Subcutaneous abdominal adipose tissue (tissue), 5 donors: ENCODE data around the gene NOP14.
"Not testable (repeated sequence)": the region's sequence is repeated elsewhere in the genome, so short reads cannot be mapped to it uniquely, and the experiment has no call there.

ENCODE experiments used
- H3K27ac ChIP-seq: one replicate; pipeline ENCODE4 v1.7.0; 2013; ENCODE audit warnings: low read depth, mild to moderate bottlenecking, inconsistent platforms, low read length, moderate library complexity
- H3K27me3 ChIP-seq, 5 donors: one replicate each; pipeline ENCODE4 v1.7.0; 2013; ENCODE audit warnings: low read length in 5 of 5, inconsistent platforms in 1 of 5; ENCODE audit not compliant: control insufficient read depth in 5 of 5, insufficient read depth in 4 of 5
- H3K36me3 ChIP-seq, 5 donors: one replicate each; pipeline ENCODE4 v1.7.0; 2013; ENCODE audit warnings: low read length in 5 of 5; ENCODE audit not compliant: control insufficient read depth in 5 of 5, insufficient read depth in 5 of 5
- H3K4me1 ChIP-seq, 5 donors: one replicate each; pipeline ENCODE4 v1.7.0; 2013; ENCODE audit warnings: low read length in 5 of 5, mild to moderate bottlenecking in 3 of 5, moderate library complexity in 1 of 5; ENCODE audit not compliant: control insufficient read depth in 5 of 5, insufficient read depth in 5 of 5
- H3K4me3 ChIP-seq, 5 donors: one replicate each; pipeline ENCODE4 v1.7.0; 2013; ENCODE audit warnings: low read length in 5 of 5, low read depth in 1 of 5
- H3K9ac ChIP-seq, 5 donors: one replicate each; pipeline ENCODE4 v1.7.0; 2013; ENCODE audit warnings: low read length in 5 of 5, mild to moderate bottlenecking in 4 of 5, moderate library complexity in 3 of 5
- H3K9me3 ChIP-seq, 5 donors: one replicate each; pipeline ENCODE4 v1.7.0; 2013; ENCODE audit warnings: low read length in 5 of 5; ENCODE audit not compliant: control insufficient read depth in 5 of 5
- donor health status: healthy.
- donor health status: healthy.
- donor health status: healthy.
- donor health status: healthy.
- donor health status: healthy.

NOP14 gene

DNA sequence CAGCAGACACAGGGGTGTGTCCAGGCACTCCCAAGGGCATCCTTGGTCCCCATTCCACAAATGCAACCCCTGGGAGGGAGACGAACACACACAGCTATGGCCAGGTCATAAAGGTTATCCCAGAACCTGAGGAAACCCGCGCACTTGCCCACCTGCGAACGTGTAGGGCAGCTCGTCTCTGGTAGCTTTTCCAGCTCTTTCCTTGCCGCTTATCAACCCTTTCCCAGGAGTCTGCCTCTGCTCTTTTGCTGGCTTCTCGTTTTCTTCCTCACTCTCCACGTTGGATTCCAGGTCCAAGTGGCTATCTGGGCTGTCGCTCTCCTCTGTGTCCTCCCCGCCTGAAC lies 13.5 kb downstream of the NOP14 start:
- Histone ChIP-seq H3K27me3 (no peaks in the 10 kb centered on the region), H3K4me3 (no peak overlapping the region), H3K9ac (no peak overlapping the region), H3K36me3 (peaks cover 13 to 99% (median 86%) of the 10 kb centered on the region in 5 donors), H3K27ac (no peak overlapping the region), H3K4me1 (peaks cover 0 to 5% (median 0%) of the 10 kb centered on the region in 5 donors), H3K9me3 (no peaks in the 10 kb centered on the region)

DNA sequence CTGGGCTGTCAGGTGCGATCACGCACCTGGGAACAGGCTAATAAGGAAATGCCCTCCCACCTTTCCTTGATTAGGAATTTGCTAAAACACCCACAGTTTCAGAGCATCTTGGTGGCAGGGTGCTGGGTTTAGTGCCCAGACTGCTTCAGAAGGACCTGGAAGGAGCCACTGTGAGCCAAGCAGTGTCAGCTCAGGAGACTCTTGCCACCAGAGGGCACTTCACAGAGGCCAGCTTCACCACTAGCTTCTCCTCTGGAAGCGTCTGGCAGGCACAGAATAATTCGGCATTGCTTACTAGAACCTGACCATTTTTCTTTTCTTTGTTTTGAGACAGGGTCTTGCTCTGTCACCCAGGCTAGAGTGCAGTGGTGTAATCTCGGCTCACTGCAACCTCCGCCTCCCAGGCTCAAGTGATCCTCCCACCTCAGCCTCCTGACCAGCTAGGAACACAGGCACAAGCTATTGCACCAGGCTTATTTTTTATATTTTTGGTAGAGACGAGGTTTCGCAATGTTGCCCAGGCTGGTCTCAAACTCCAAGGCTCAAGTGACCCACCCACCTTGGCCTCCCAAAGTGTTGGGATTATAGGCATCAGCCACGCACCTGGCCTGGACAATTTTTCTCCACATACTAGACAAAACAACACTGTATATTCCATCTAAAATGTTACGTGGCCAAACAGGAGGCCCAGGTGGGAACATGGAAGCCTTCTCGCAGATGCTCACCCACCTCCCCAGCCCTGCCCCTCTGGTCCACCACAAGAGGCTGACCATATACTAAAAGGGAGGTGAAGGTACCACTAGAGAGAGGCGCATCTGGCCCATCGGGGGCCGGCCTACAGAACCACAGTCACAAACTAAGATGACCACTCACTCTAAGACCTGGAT lies 14.1 kb downstream of the NOP14 start:
- Histone ChIP-seq H3K27me3 (no peaks in the 10 kb centered on the region), H3K9ac (no peak overlapping the region), H3K27ac (no peak overlapping the region), H3K4me3 (no peak overlapping the region), H3K4me1 (peaks cover 0 to 5% (median 0%) of the 10 kb centered on the region in 5 donors), H3K9me3 (no peaks in the 10 kb centered on the region), H3K36me3 (peaks cover 12 to 98% (median 87%) of the 10 kb centered on the region in 5 donors)

DNA sequence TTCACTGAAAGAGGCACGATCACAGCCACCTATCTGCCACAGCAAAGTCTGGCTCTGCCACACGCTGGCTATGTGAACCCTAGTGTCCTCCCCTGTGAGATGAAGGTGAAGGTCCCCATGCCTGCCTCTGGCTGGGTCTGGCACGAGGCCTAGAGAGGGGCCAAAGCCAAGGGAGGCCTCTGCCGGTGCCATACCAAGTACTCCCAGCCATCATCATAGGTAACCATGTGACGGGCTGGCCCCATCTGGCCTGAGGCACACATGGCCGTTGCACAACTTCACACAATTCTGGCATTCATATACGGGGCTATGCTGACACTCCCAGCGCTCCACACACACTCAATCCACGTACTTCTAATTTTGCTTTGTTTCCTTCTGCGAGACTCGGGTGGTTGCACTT lies 15.3 kb downstream of the NOP14 start:
- H3K36me3 ChIP-seq, result peaks cover 8 to 98% (median 87%) of the 10 kb centered on the region in 5 donors
- peaks cover 0 to 3% (median 0%) of the 10 kb centered on the region in 5 donors for H3K4me1 ChIP-seq
- no peaks in the 10 kb centered on the region for H3K27me3 ChIP-seq
- H3K9me3 ChIP-seq, result no peaks in the 10 kb centered on the region
- no peak overlapping the region for H3K27ac ChIP-seq
- no peak overlapping the region for H3K4me3 ChIP-seq
- no peak overlapping the region for H3K9ac ChIP-seq

DNA sequence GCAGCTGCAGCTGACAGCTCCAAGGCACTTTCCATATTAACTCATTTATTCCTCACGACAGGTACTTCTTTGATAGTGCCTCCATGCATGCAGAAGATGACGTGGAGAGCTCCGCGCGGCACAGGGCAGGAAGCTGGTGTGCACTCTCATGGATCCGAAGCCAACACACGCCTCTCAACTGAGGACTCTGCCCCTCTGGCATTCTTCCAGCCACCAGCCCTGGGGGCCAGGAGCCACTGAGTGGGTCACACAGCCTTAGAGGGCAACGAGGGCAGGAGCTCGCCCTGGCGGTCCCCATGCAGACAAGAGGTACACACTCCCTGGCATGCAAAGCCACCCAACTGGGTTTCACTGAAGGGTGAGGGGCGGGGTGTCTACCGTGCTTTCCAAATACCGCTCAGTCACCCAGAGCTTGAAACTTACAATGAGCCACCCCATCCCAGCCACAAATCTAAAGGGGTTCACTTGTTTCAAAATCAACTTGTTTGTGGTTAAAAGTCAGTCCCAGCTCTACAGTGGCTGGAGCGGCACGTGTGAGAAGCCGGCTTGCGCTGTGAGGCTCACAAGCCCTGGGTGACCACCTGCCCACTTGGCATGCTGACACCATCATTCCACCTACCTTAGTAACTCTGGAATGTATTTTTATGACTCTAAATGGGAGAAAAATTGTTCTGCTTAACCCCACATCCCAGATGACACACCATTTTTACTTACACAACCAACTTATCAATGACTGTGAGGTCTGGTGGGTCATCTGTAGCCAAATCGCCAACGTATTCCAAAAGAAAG lies 16.2 kb downstream of the NOP14 start:
- H3K9ac ChIP-seq, result no peak overlapping the region
- H3K27me3 ChIP-seq, result no peaks in the 10 kb centered on the region
- no peaks in the 10 kb centered on the region for H3K9me3 ChIP-seq
- no peak overlapping the region for H3K4me3 ChIP-seq
- no peak overlapping the region for H3K27ac ChIP-seq
- H3K36me3 ChIP-seq, result peaks cover 7 to 98% (median 87%) of the 10 kb centered on the region in 5 donors
- H3K4me1 ChIP-seq, result peaks cover 0 to 3% (median 0%) of the 10 kb centered on the region in 5 donors

DNA sequence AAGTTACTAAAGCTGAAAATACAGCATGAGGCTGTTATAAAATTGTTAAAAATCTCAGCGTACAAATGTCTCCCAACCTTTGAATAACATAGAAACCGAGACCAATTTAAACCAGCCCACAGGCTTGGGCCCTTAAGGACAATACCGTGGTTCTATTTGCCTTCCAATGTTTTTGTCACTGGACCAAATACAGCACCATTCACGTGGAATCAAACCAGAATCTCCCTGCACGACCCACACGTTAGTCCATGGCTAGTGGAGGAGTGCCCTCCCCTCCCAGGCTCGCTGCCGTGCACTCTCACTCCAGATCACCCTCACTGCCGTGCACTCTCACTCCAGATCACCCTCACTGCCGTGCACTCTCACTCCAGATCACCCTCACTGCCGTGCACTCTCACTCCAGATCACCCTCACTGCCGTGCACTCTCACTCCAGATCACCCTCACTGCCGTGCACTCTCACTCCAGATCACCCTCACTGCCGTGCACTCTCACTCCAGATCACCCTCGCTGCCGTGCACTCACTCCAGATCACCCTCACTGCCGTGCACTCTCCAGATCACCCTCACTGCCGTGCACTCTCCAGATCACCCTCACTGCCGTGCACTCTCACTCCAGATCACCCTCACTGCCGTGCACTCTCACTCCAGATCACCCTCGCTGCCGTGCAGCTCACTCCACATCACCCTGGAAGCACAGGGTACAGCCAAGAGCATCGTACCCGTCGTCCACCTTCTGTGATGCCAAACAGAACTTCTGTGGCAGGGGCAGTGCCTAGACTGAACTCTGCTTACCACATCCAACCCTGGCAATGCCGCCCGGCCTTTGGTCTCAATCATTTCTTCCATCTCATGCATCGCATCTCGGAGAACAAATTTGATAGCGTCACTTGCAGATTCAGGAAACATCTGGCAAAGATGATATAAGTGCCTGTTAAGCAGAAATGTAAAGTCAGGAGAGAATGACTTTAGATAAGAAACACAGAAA lies 17.3 kb downstream of the NOP14 start:
- not testable (repeated sequence) for H3K4me3 ChIP-seq, H3K9me3 ChIP-seq, H3K9ac ChIP-seq, H3K27me3 ChIP-seq, H3K4me1 ChIP-seq, H3K27ac ChIP-seq
- peaks cover 5 to 98% (median 88%) of the 10 kb centered on the region in 5 donors for H3K36me3 ChIP-seq

DNA sequence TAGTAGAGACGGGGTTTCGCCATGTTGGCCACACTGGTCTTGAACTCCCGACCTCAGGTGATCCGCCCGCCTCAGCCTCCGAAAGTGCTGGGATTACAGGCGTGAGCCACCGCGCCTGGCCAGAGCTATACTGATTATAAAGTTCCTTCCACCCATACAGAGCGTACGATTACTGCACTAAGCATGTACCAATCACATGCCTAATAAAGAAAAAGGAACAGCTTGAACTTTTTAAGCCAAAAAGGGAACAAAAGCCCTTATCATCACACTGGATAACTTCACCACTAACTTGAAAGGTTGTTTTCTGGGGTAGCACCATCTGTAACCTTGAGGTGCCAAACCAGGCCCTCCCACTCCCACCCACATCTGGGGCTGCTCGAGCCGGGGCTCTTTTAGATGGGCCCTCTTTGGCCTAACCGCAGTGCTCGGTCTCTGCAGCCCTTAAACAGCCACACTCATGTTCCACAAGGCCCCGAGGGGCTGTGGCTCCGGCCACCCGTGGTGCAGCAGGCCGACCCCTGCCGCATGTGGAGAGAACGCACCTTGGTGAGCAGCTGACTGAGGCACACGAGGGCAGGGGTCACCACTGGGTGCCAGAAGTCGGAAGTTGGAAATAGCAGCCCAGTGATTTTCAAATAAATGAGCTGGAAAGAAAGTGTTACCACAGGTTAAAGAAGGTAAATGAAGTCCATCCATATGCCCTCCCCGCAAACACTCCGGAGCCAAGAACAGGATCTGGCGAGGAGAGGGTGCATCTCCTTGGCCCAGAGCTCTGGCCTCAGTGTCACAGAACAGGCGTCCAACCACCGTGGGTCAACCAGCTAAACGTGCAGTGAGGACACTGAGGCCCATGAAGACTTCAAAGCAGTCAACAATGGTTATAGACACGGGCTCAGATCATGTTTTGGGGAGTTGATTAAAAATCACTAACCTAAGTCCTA lies 18.4 kb downstream of the NOP14 start:
- Histone ChIP-seq H3K9me3 (no peaks in the 10 kb centered on the region), H3K27ac (no peak overlapping the region), H3K9ac (no peak overlapping the region), H3K4me1 (peaks cover 0 to 3% (median 0%) of the 10 kb centered on the region in 5 donors), H3K4me3 (no peak overlapping the region), H3K27me3 (no peaks in the 10 kb centered on the region), H3K36me3 (peaks cover 0 to 99% (median 88%) of the 10 kb centered on the region in 5 donors)

DNA sequence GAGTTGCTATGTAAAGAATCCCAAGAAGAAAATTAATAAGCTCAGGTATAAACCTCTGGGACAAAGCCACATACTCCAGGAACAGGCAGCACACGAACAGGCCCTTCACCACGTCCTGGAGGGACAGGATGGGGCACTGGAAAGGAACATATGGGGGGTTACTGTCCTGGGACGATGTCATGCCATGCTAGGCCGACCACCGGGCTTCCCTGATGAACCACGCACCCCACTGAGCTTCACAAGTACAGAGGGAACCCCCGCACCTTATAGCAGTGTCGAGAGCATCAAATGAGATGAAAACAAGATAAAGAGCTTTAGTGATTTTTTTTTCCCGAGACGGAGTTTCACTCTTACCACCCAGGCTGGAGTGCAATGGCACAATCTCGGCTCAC lies 19.1 kb downstream of the NOP14 start:
- no peak overlapping the region for H3K27ac ChIP-seq
- no peak overlapping the region for H3K9ac ChIP-seq
- no peak overlapping the region for H3K4me3 ChIP-seq
- H3K27me3 ChIP-seq, result no peaks in the 10 kb centered on the region
- no peaks in the 10 kb centered on the region for H3K9me3 ChIP-seq
- peaks cover 0 to 99% (median 88%) of the 10 kb centered on the region in 5 donors for H3K36me3 ChIP-seq
- peaks cover 0 to 3% (median 0%) of the 10 kb centered on the region in 5 donors for H3K4me1 ChIP-seq

DNA sequence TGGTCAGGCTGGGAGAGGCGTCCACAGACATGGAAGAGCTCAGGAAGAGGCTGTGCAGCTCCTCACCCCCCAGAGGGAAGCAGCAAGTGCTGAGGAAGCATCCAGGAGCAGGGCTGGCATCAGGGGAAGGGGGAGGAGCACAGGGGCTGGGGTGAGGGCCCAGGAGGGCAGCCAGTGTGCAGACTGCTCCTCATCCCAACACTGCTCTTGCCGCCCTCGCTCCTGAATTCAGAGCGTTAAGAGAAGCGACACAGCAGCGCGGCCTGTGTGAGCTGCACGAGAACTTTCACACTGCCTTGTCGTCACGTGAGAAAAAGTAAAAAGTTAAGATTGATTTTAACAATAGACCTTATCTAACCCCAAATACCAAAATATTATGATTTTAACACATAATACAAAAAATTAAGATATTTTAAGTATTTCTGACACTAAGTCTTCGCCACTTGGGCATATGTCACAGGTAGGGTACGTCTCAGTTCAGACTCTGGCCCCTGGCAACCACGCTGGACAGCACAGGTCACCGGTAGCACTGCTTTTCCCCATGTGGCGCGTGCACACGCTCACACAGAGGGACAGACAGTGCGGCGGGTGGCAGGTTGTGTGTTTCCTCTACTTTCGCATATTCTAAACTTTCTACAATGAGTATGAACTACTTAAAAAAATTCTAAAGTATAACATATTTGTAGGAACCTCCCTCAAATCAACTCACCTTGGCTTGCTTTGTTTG lies 19.7 kb downstream of the NOP14 start:
- peaks cover 0 to 3% (median 0%) of the 10 kb centered on the region in 5 donors for H3K4me1 ChIP-seq
- H3K4me3 ChIP-seq, result no peak overlapping the region
- no peak overlapping the region for H3K9ac ChIP-seq
- no peaks in the 10 kb centered on the region for H3K9me3 ChIP-seq
- peaks cover 0 to 99% (median 94%) of the 10 kb centered on the region in 5 donors for H3K36me3 ChIP-seq
- H3K27ac ChIP-seq, result no peak overlapping the region
- H3K27me3 ChIP-seq, result no peaks in the 10 kb centered on the region
